ENCODE measurements around the gene SMOC1.

Gene SMOC1

GRCh38 chr14:69909826-69910550 lies 30.8 kb downstream of the SMOC1 start:
- no peak for DNase-seq
- Histone ChIP-seq H3K9ac (ENCODE audit: low read depth, low read length) (no peak overlapping the region), H2AFZ (ENCODE audit: low read depth, low read length) (no peak overlapping the region), H3K36me3 (ENCODE audit: insufficient read depth, low read length) (no peaks in the 10 kb centered on the region), H3K4me2 (ENCODE audit: insufficient read depth, low read length) (no peak overlapping the region), H3K27me3 (ENCODE audit: insufficient read depth, low read length, poor library complexity) (no peaks in the 10 kb centered on the region), H3K4me1 (ENCODE audit: insufficient read depth, low read length) (no peaks in the 10 kb centered on the region), H3K4me3 (ENCODE audit: low read depth in 1 of 2, low read length in 2 of 2) (no peak overlapping the region), H4K20me1 (ENCODE audit: insufficient read depth, low read length) (no peaks in the 10 kb centered on the region), H3K27ac (ENCODE audit: low read length) (no peak overlapping the region), H3K79me2 (ENCODE audit: insufficient read depth, low read length) (no peaks in the 10 kb centered on the region), H3K9me3 (ENCODE audit: insufficient read depth, low read length, severe bottlenecking) (no peaks in the 10 kb centered on the region)
- TF ChIP-seq EZH2 (IDR thresholded peaks at IDR 0.05; ENCODE audit: borderline replicate concordance, low read depth, low read length, severe bottlenecking), result no peak
- no peak for TF ChIP-seq CTCF (IDR thresholded peaks at IDR 0.05; ENCODE audit: borderline replicate concordance, extremely low read depth, low read length, poor library complexity, severe bottlenecking)
- no peak for ATAC-seq (ENCODE audit: insufficient read depth, low read depth)

- Histone ChIP-seq H3K79me2 (ENCODE audit: insufficient read depth, low read length) (no peaks in the 10 kb centered on the region), H4K20me1 (ENCODE audit: insufficient read depth, low read length) (no peaks in the 10 kb centered on the region), H3K9ac (ENCODE audit: low read depth, low read length) (no peak overlapping the region), H3K27me3 (ENCODE audit: insufficient read depth, low read length, poor library complexity) (no peaks in the 10 kb centered on the region), H3K36me3 (ENCODE audit: insufficient read depth, low read length) (no peaks in the 10 kb centered on the region), H3K9me3 (ENCODE audit: insufficient read depth, low read length, severe bottlenecking) (no peaks in the 10 kb centered on the region), H3K4me3 (ENCODE audit: low read depth in 1 of 2, low read length in 2 of 2) (no peak overlapping the region), H3K4me1 (ENCODE audit: insufficient read depth, low read length) (no peaks in the 10 kb centered on the region), H3K4me2 (ENCODE audit: insufficient read depth, low read length) (no peak overlapping the region), H3K27ac (ENCODE audit: low read length) (no peak overlapping the region), H2AFZ (ENCODE audit: low read depth, low read length) (no peak overlapping the region)
- no peak for ATAC-seq (ENCODE audit: insufficient read depth, low read depth)
- no peak for DNase-seq
- TF ChIP-seq CTCF (IDR thresholded peaks at IDR 0.05; ENCODE audit: borderline replicate concordance, extremely low read depth, low read length, poor library complexity, severe bottlenecking) (no peak), EZH2 (IDR thresholded peaks at IDR 0.05; ENCODE audit: borderline replicate concordance, low read depth, low read length, severe bottlenecking) (no peak)
Observed at GRCh38 chr14:69910871-69911270, 31.7 kb downstream of the SMOC1 start.

GRCh38 chr14:69913686-69914085 lies 34.5 kb downstream of the SMOC1 start:
- Histone ChIP-seq H2AFZ (ENCODE audit: low read depth, low read length) (no peak overlapping the region), H3K36me3 (ENCODE audit: insufficient read depth, low read length) (no peaks in the 10 kb centered on the region), H3K4me1 (ENCODE audit: insufficient read depth, low read length) (no peaks in the 10 kb centered on the region), H3K79me2 (ENCODE audit: insufficient read depth, low read length) (no peaks in the 10 kb centered on the region), H3K9ac (ENCODE audit: low read depth, low read length) (no peak overlapping the region), H3K4me2 (ENCODE audit: insufficient read depth, low read length) (no peak overlapping the region), H3K4me3 (ENCODE audit: low read depth in 1 of 2, low read length in 2 of 2) (no peak overlapping the region), H3K27me3 (ENCODE audit: insufficient read depth, low read length, poor library complexity) (no peaks in the 10 kb centered on the region), H3K27ac (ENCODE audit: low read length) (no peak overlapping the region), H3K9me3 (ENCODE audit: insufficient read depth, low read length, severe bottlenecking) (no peaks in the 10 kb centered on the region), H4K20me1 (ENCODE audit: insufficient read depth, low read length) (no peaks in the 10 kb centered on the region)
- TF ChIP-seq EZH2 (IDR thresholded peaks at IDR 0.05; ENCODE audit: borderline replicate concordance, low read depth, low read length, severe bottlenecking), result no peak
- DNase-seq (no peak), ATAC-seq (ENCODE audit: insufficient read depth, low read depth) (no peak)

GRCh38 chr14:69916396-69916795 lies 37.2 kb downstream of the SMOC1 start:
- H3K4me3 ChIP-seq (ENCODE audit: low read depth in 1 of 2, low read length in 2 of 2), result no peak overlapping the region
- H4K20me1 ChIP-seq (ENCODE audit: insufficient read depth, low read length), result no peaks in the 10 kb centered on the region
- H3K4me1 ChIP-seq (ENCODE audit: insufficient read depth, low read length), result no peaks in the 10 kb centered on the region
- no peak overlapping the region for H3K4me2 ChIP-seq (ENCODE audit: insufficient read depth, low read length)
- DNase-seq (no peak), ATAC-seq (ENCODE audit: insufficient read depth, low read depth) (no peak)
- H3K9ac ChIP-seq (ENCODE audit: low read depth, low read length), result no peak overlapping the region
- H3K9me3 ChIP-seq (ENCODE audit: insufficient read depth, low read length, severe bottlenecking), result no peaks in the 10 kb centered on the region
- H3K27me3 ChIP-seq (ENCODE audit: insufficient read depth, low read length, poor library complexity), result no peaks in the 10 kb centered on the region
- no peak overlapping the region for H2AFZ ChIP-seq (ENCODE audit: low read depth, low read length)
- no peak for TF ChIP-seq CTCF (IDR thresholded peaks at IDR 0.05; ENCODE audit: borderline replicate concordance, extremely low read depth, low read length, poor library complexity, severe bottlenecking)
- no peak for TF ChIP-seq EZH2 (IDR thresholded peaks at IDR 0.05; ENCODE audit: borderline replicate concordance, low read depth, low read length, severe bottlenecking)
- no peak overlapping the region for H3K27ac ChIP-seq (ENCODE audit: low read length)
- H3K79me2 ChIP-seq (ENCODE audit: insufficient read depth, low read length), result no peaks in the 10 kb centered on the region
- H3K36me3 ChIP-seq (ENCODE audit: insufficient read depth, low read length), result no peaks in the 10 kb centered on the region
